ENCODE results near the gene IL23R. TPM values are rescaled to one million over a fixed set of nuclear protein-coding genes. Genes with fewer than 3 reads are reported as not detected.

The IL23R gene
- total and polyA plus RNA-seq, 12 donors, result 0.03 to 9.5 (median 1.9) TPM

GRCh38 chr1:67169932-67170331 is 3.7 kb downstream of the IL23R start:
- TF ChIP-seq POLR2A (IDR thresholded peaks at IDR 0.05), result no peak
- TF ChIP-seq, protein P1, sequence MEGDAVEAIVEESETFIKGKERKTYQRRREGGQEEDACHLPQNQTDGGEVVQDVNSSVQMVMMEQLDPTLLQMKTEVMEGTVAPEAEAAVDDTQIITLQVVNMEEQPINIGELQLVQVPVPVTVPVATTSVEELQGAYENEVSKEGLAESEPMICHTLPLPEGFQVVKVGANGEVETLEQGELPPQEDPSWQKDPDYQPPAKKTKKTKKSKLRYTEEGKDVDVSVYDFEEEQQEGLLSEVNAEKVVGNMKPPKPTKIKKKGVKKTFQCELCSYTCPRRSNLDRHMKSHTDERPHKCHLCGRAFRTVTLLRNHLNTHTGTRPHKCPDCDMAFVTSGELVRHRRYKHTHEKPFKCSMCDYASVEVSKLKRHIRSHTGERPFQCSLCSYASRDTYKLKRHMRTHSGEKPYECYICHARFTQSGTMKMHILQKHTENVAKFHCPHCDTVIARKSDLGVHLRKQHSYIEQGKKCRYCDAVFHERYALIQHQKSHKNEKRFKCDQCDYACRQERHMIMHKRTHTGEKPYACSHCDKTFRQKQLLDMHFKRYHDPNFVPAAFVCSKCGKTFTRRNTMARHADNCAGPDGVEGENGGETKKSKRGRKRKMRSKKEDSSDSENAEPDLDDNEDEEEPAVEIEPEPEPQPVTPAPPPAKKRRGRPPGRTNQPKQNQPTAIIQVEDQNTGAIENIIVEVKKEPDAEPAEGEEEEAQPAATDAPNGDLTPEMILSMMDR (IDR thresholded peaks at IDR 0.05), result no peak
- H3K4me3 ChIP-seq, result no peak overlapping the region
- 38 to 48% (median 42%) methylated on average over 3 of the region's 3 CpGs for WGBS, 4 donors
- peaks cover 5% of the 10 kb centered on the region in 2 donors for H3K4me1 ChIP-seq (replicated peaks in 1 of 2)
- no peak for DNase-seq
- no peaks in the 10 kb centered on the region for H3K9me3 ChIP-seq (replicated peaks in 1 of 3)
- no peak overlapping the region for H3K27ac ChIP-seq
- no peaks in the 10 kb centered on the region for H3K27me3 ChIP-seq
- no peaks in the 10 kb centered on the region for H3K36me3 ChIP-seq (replicated peaks in 1 of 2)
- intact Hi-C loops (cut with DNase I), result no loop called here

- 55 to 69% (median 67%) methylated on average over 2 of the region's 2 CpGs for WGBS, 4 donors
- TF ChIP-seq, protein P1 (IDR thresholded peaks at IDR 0.05), result no peak
- no peak for TF ChIP-seq POLR2A (IDR thresholded peaks at IDR 0.05)
- peaks cover 5% of the 10 kb centered on the region in 2 donors for H3K4me1 ChIP-seq (replicated peaks in 1 of 2)
- H3K9me3 ChIP-seq (replicated peaks in 1 of 3), result no peaks in the 10 kb centered on the region
- H3K4me3 ChIP-seq, result no peak overlapping the region
- no peak for DNase-seq
- no peaks in the 10 kb centered on the region for H3K27me3 ChIP-seq
- H3K27ac ChIP-seq, result no peak overlapping the region
- no peaks in the 10 kb centered on the region for H3K36me3 ChIP-seq (replicated peaks in 1 of 2)
- intact Hi-C loops (cut with DNase I), result no loop called here
Measured at GRCh38 chr1:67170751-67171573, 4.7 kb downstream of the IL23R start.

DNA sequence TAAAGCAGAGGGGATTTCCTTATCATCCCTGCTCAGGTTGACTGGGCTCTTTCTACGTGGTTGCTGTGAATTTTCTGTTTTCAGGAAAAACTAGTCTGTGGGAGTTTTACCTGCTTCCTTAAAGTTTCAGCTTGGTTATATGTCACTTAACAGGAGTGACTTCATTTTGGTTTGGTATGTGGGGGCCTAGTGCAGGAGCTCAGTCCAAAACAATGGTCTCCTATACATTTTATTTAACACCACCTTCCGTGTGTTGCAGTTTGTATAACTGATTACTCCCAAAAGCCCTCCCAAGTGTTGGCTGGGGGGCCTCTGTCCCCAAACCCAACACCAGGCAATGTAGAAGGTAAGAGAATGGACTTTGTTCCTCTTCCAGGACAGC is 5.3 kb downstream of the IL23R start:
- Histone ChIP-seq H3K9me3 (replicated peaks in 1 of 3) (no peaks in the 10 kb centered on the region), H3K27me3 (no peaks in the 10 kb centered on the region), H3K36me3 (replicated peaks in 1 of 2) (no peaks in the 10 kb centered on the region), H3K4me1 (replicated peaks in 1 of 2) (peaks cover 2 to 5% of the 10 kb centered on the region in 2 donors), H3K27ac (no peak overlapping the region), H3K4me3 (no peak overlapping the region)
- intact Hi-C loops (cut with DNase I), result no loop called here
- no peak for DNase-seq
- whole genome bisulfite sequencing, 4 donors, result 73 to 87% (median 80%) methylated on average over 2 of the region's 2 CpGs
- no peak for TF ChIP-seq POLR2A (IDR thresholded peaks at IDR 0.05)
- TF ChIP-seq, protein P1 (IDR thresholded peaks at IDR 0.05), result no peak

DNA sequence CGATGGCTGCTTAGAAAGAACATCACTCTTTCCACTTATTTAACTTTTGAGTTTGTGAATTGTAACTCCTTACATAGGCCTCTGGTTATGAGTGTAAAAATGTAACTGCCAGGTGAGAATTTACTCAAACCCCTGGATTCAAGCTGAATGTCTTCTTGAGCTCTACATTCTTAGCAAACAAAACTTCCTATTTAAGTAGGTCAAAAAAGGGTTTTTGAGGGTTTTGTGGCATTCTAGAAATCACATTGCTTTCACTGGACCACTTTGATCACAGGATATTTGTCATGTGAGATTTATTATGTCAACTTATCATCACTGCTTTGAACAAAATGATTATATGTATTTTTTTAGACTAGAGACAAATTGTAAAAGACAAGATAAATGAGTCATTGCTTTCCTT is 5.7 kb downstream of the IL23R start:
- no peaks in the 10 kb centered on the region for H3K27me3 ChIP-seq
- H3K4me1 ChIP-seq (replicated peaks in 1 of 2), result peaks cover 0 to 5% of the 10 kb centered on the region in 2 donors
- no peak for TF ChIP-seq POLR2A (IDR thresholded peaks at IDR 0.05)
- TF ChIP-seq, protein P1 (IDR thresholded peaks at IDR 0.05), result no peak
- DNase-seq, result no peak
- H3K27ac ChIP-seq, result no peak overlapping the region
- WGBS, 4 donors, result 33 to 50% (median 41%) methylated on average over 1 of the region's 1 CpG
- H3K9me3 ChIP-seq (replicated peaks in 1 of 3), result no peaks in the 10 kb centered on the region
- H3K36me3 ChIP-seq (replicated peaks in 1 of 2), result no peaks in the 10 kb centered on the region
- intact Hi-C loops (cut with DNase I), result no loop called here
- H3K4me3 ChIP-seq, result no peak overlapping the region

Data from adrenal gland (tissue), 12 donors.